Sigmoid colon (tissue), 7 donors: ENCODE data around the gene CALML3. TPM values are rescaled to one million over a fixed set of nuclear protein-coding genes. Genes with fewer than 3 reads are reported as not detected.

ENCODE experiments used
- DNase-seq: peaks from one replicate; pipeline ENCODE4 v3.0.0-alpha.2; 2019
- H3K27ac ChIP-seq, 4 donors: fragments of 200-600 bp; sonication (generic); one replicate each; pipeline ENCODE4 v1.5.1; 2016 to 2019; ENCODE audit warnings: mild to moderate bottlenecking in 1 of 4
- H3K27me3 ChIP-seq, 3 donors: fragments of 200-600 bp; sonication (generic); one replicate each; pipeline ENCODE4 v1.5.1; 2019; ENCODE audit warnings: mild to moderate bottlenecking in 1 of 3
- H3K36me3 ChIP-seq, 4 donors: fragments of 200-600 bp; sonication (generic); one replicate each; pipeline ENCODE4 v1.5.1; 2016 to 2019
- H3K4me1 ChIP-seq, 4 donors: fragments of 200-600 bp; sonication (generic); one replicate each; pipeline ENCODE4 v1.5.1; 2017 to 2019
- H3K4me3 ChIP-seq, 4 donors: fragments of 200-600 bp; sonication (generic); one replicate each; pipeline ENCODE4 v1.5.1; 2017 to 2019; ENCODE audit warnings: mild to moderate bottlenecking in 2 of 4, moderate library complexity in 1 of 4
- H3K9me3 ChIP-seq, 4 donors: fragments of 200-600 bp in 3 of 4; sonication (generic) in 3 of 4; one replicate each; pipeline versions ENCODE4 v1.5.1 to v1.6.1; 2013 to 2019
- CTCF ChIP-seq, 4 experiments: fragments of 450-650 bp in 3 of 4; fragments of 200-600 bp in 1 of 4; IDR thresholded peaks; one replicate each; pipeline ENCODE4 v1.5.1; 2016 to 2019; ENCODE audit warnings: antibody characterized with exemption in 4 of 4, mild to moderate bottlenecking in 3 of 4, moderate library complexity in 2 of 4
- EP300 ChIP-seq, 4 donors: sonication (generic); formaldehyde crosslinking; IDR thresholded peaks; one replicate each; pipeline ENCODE4 v1.6.1; 2017; ENCODE audit warnings: antibody characterized with exemption in 4 of 4
- POLR2A ChIP-seq, 2 donors: fragments of 450-650 bp; IDR thresholded peaks; one replicate each; pipeline ENCODE4 v1.6.1; 2016; ENCODE audit warnings: antibody characterized with exemption in 2 of 2, mild to moderate bottlenecking in 2 of 2, moderate library complexity in 2 of 2
- POLR2AphosphoS5 ChIP-seq, 4 donors: sonication (generic); formaldehyde crosslinking; IDR thresholded peaks; one replicate each; pipeline ENCODE4 v1.6.1; 2017; ENCODE audit warnings: antibody characterized with exemption in 4 of 4
- WGBS, 2 donors: extraction: QIAGEN DNeasy Blood & Tissue Kit; methylation state at CpG; one replicate each; pipeline ENCODE4 v1.1.7; 2013; 5-methylcytosine and 5-hydroxymethylcytosine counted together
- intact Hi-C: fragments of 100-400 bp; cut with DNase I; formaldehyde crosslinking; loops from one replicate; pipeline ENCODE4 v1.15.1; 2023
- polyA plus RNA-seq, 3 donors: library from polyadenylated mRNA; stranded (reverse); fragments of 200-250 nt; gene quantifications; one replicate each; pipeline ENCODE4 v1.2.3, GENCODE V29; 2013
- total RNA-seq, 4 donors: library from RNA; depleted of rRNA; stranded (reverse); fragments of >200 nt; gene quantifications; one replicate each; pipeline ENCODE4 v1.1.0, GENCODE V29; 2016
- donor health status: healthy with polysubstance abuse.
- donor health status: Bipolar disorder and iron deficiency.
- donor health status: healthy.

CALML3 gene
- total and polyA plus RNA-seq, 7 donors = 0.15 TPM; not detected in 6

DNA sequence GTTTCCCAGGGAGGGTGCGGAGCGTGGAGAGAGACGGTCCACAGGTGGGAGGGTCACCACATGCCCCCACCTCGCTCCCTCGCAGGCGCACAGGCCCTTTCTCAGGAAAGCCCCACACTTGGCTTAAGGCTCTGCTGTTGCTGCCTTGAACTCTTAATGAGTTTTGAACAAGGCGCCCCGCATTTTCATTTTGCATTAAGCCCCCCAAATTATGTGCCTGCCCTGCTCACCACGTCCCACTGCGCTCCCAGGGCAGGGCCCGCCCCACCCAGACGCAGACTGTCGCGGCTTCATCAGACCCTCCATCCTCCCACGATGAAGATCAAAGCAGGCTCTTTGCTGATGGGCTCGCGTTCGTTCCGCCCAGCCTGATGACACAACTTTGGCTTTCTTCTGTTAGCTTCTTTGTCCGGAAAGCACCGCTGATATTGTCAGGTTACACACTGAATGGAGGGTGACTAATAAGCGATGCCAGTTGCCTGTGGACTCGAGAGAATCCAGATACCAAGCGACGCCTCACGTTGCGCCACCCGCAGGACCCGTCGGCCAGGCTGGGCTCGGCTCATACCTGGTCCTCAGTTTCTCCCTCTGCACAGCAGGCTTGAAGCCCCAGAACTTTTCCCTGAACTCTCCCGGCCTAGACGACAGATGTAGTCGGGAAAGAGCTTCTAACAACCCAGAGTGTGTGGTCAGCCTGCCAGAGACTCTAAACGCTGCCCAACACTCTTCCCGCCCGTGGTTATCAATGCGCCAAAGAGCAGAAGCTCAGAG, 9.5 kb downstream of the CALML3 start:
- DNase-seq = peak; percentile 61
- H3K4me1 ChIP-seq = peaks cover 0 to 65% (median 39%) of the 10 kb centered on the region in 4 donors
- 92% methylated on average over 38 of the region's 38 CpGs for WGBS, 2 donors
- TF ChIP-seq EP300 (IDR thresholded peaks at IDR 0.05) (no peak), CTCF (IDR thresholded peaks at IDR 0.05) (no peak), POLR2A (IDR thresholded peaks at IDR 0.05) (no peak), POLR2AphosphoS5 (IDR thresholded peaks at IDR 0.05) (no peak)
- H3K27me3 ChIP-seq = no peaks in the 10 kb centered on the region
- intact Hi-C loops = loop anchor here (5.0 kb wide), 2 partner anchors 38 to 67 kb away; no protein-coding TSS in a partner anchor
- peak overlapping the region in 2 of 4 donors; percentile 30 to 55 for H3K27ac ChIP-seq
- no peaks in the 10 kb centered on the region for H3K9me3 ChIP-seq
- H3K36me3 ChIP-seq = no peaks in the 10 kb centered on the region
- no peak overlapping the region for H3K4me3 ChIP-seq

- 75 to 83% methylated on average over 8 of the region's 8 CpGs for WGBS, 2 donors
- peak; percentile 56 for DNase-seq
- Histone ChIP-seq H3K36me3 (no peaks in the 10 kb centered on the region), H3K27me3 (no peaks in the 10 kb centered on the region), H3K27ac (peak overlapping the region in 2 of 4 donors; percentile 30 to 55), H3K4me1 (peaks cover 0 to 56% (median 31%) of the 10 kb centered on the region in 4 donors), H3K9me3 (no peaks in the 10 kb centered on the region), H3K4me3 (no peak overlapping the region)
- TF ChIP-seq POLR2A (IDR thresholded peaks at IDR 0.05) = no peak
- TF ChIP-seq EP300 (IDR thresholded peaks at IDR 0.05) = no peak
- peak in 2 of 4 donors; percentile 10 to 44 for TF ChIP-seq POLR2AphosphoS5 (IDR thresholded peaks at IDR 0.05)
- no peak for TF ChIP-seq CTCF (IDR thresholded peaks at IDR 0.05)
- intact Hi-C loops = loop anchor here (5.0 kb wide), 2 partner anchors 37 to 68 kb away; no protein-coding TSS in a partner anchor
Measured at GRCh38 chr10:5534880-5535856, 10.4 kb downstream of the CALML3 start.

GRCh38 chr10:5536486-5537081, 11.8 kb downstream of the CALML3 start:
- Histone ChIP-seq H3K27ac (no peak overlapping the region), H3K4me1 (peaks cover 0 to 42% (median 17%) of the 10 kb centered on the region in 4 donors), H3K36me3 (no peaks in the 10 kb centered on the region), H3K9me3 (no peaks in the 10 kb centered on the region), H3K27me3 (no peaks in the 10 kb centered on the region), H3K4me3 (no peak overlapping the region)
- TF ChIP-seq EP300 (IDR thresholded peaks at IDR 0.05) (no peak), POLR2A (IDR thresholded peaks at IDR 0.05) (no peak), POLR2AphosphoS5 (IDR thresholded peaks at IDR 0.05) (no peak), CTCF (IDR thresholded peaks at IDR 0.05) (no peak)
- 93 to 95% methylated on average over 7 of the region's 7 CpGs for WGBS, 2 donors
- intact Hi-C loops = no loop called here
- DNase-seq = peak; percentile 25

GRCh38 chr10:5537684-5538083, 12.9 kb downstream of the CALML3 start:
- no peaks in the 10 kb centered on the region for H3K36me3 ChIP-seq
- intact Hi-C loops = no loop called here
- H3K9me3 ChIP-seq = no peaks in the 10 kb centered on the region
- H3K4me3 ChIP-seq = no peak overlapping the region
- TF ChIP-seq POLR2AphosphoS5 (IDR thresholded peaks at IDR 0.05) (no peak), EP300 (IDR thresholded peaks at IDR 0.05) (no peak), CTCF (IDR thresholded peaks at IDR 0.05) (no peak), POLR2A (IDR thresholded peaks at IDR 0.05) (no peak)
- DNase-seq = peak; percentile 15
- no peaks in the 10 kb centered on the region for H3K27me3 ChIP-seq
- WGBS, 2 donors = 81 to 87% methylated on average over 6 of the region's 6 CpGs
- peaks cover 0 to 31% (median 12%) of the 10 kb centered on the region in 4 donors for H3K4me1 ChIP-seq
- H3K27ac ChIP-seq = no peak overlapping the region
